Activated CD8-positive, alpha-beta memory T cell treated with anti-CD3 and anti-CD28 coated beads, Interleukin-2, amount 10 ng/mL, durations not matched to agents 7 days and 5 days (primary cell): ENCODE data around the gene SERPINA6. TPM values are rescaled to one million over a fixed set of nuclear protein-coding genes. Genes with fewer than 3 reads are reported as not detected.
"Not testable (repeated sequence)": the region's sequence is repeated elsewhere in the genome, so short reads cannot be mapped to it uniquely, and the experiment has no call there.

Source experiments
- ATAC-seq: fragments of 150-1000 bp; cut with Tn5 transposase; one replicate; pipeline ENCODE4 v1.10.0; 2021; ENCODE audit warnings: moderate library complexity
- CTCF ChIA-PET: fragments of 350-600 bp; sonication (Branson Sonifier 250); formaldehyde crosslinking; loops from one replicate; lab custom pipeline; 2021; ENCODE audit warnings: antibody characterized with exemption; lab: Charles Lee
- DNase-seq: peaks from one replicate; pipeline ENCODE4 v3.0.0-alpha.2; 2020
- H3K27ac Mint-ChIP-seq: one replicate; pipeline ENCODE4 v1.8.0; 2021; ENCODE audit warnings: mild to moderate bottlenecking, mixed read lengths
- H3K27me3 Mint-ChIP-seq: one replicate; pipeline ENCODE4 v1.8.0; 2021; ENCODE audit warnings: mixed read lengths
- H3K36me3 Mint-ChIP-seq: one replicate; pipeline ENCODE4 v1.8.0; 2021; ENCODE audit warnings: mild to moderate bottlenecking, mixed read lengths
- H3K4me1 Mint-ChIP-seq: one replicate; pipeline ENCODE4 v1.8.0; 2021; ENCODE audit warnings: mixed read lengths
- H3K4me3 Mint-ChIP-seq: one replicate; pipeline ENCODE4 v1.8.0; 2021; ENCODE audit warnings: mild to moderate bottlenecking, moderate library complexity, mixed read lengths
- H3K9me3 Mint-ChIP-seq: one replicate; pipeline ENCODE4 v1.8.0; 2022; ENCODE audit warnings: low read depth, mixed read lengths
- total RNA-seq, 2 experiments: library from RNA; stranded (reverse); gene quantifications; one replicate each; pipeline ENCODE4 v1.2.3, GENCODE V29; 2021

Gene SERPINA6
- total RNA-seq, 2 experiments from 2014 or later = not detected

DNA sequence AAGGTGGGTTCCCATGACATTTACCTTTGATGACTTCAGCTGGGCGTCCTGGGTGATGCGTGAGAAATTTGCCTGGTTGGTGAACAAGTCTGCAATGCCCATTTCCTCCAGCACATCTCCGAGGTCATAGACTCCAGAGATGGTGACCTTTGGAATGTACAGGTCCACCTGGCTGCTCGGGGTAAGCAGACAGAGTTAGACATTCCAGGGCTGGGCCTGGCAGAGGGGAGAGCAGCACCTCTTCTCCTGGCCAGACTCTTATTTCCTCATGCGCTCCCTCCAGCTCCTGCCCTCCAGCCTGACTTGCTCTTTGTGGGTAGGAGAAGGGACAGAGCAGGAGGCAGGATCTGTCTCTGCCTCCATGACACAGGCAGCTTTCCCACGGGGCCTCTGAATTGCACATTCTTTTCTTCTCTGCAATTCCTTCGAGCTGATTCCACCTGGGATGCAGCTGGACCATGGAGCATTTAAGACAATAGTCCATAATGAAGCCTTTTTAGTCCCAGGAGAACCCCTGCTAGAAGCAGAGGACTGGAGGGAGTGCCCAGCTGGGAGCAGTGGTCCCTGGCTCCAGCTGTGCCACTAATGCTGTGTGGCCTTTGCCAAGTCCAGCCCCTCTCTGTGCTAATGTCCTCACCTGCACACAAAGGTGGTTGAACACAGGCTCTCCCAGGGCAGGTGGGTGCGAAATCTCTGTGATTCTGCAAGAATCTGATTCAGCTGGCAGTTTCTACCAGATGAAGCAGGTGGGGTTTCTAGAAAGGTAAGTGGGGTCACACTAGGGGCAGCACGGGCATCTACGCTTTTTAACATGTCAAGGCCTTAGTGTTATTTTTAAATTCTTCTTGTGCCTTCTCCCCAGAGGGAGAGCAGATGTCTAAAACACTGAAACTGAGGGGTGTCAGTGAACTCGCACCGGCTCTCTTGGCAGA is 16.8 kb downstream of the SERPINA6 start:
- no peaks in the 10 kb centered on the region for H3K36me3 Mint-ChIP-seq
- ATAC-seq (no peak), DNase-seq (no peak)
- H3K4me3 Mint-ChIP-seq = no peak overlapping the region
- CTCF ChIA-PET = no interaction called here
- no peak overlapping the region for H3K27ac Mint-ChIP-seq
- H3K9me3 Mint-ChIP-seq = peaks cover 9% of the 10 kb centered on the region
- H3K4me1 Mint-ChIP-seq = peaks cover 1% of the 10 kb centered on the region
- no peaks in the 10 kb centered on the region for H3K27me3 Mint-ChIP-seq

DNA sequence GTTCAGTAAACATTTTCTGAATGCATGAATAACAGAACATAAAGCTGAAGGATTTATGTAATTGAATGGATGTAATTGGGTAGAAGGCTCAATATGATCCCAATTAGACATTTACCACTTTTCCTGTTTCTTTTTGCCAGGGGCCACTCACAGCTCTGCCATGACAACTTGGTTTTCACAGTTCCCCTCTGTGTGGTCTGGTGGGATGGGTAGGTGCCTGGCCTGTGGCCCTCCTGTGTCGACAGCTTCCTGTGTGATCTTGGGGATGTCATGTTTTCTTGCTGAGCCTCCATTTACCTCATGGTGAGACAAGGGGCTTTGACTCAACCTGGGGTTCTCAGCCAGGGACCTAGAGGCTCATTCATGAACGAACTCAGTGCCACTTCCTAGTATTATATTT is 17.5 kb downstream of the SERPINA6 start:
- Mint-ChIP-seq H3K4me3 (no peak overlapping the region), H3K27ac (no peak overlapping the region), H3K9me3 (peaks cover 9% of the 10 kb centered on the region), H3K36me3 (no peaks in the 10 kb centered on the region), H3K4me1 (peaks cover 1% of the 10 kb centered on the region), H3K27me3 (no peaks in the 10 kb centered on the region)
- no peak for DNase-seq
- ATAC-seq = no peak
- CTCF ChIA-PET = no interaction called here

DNA sequence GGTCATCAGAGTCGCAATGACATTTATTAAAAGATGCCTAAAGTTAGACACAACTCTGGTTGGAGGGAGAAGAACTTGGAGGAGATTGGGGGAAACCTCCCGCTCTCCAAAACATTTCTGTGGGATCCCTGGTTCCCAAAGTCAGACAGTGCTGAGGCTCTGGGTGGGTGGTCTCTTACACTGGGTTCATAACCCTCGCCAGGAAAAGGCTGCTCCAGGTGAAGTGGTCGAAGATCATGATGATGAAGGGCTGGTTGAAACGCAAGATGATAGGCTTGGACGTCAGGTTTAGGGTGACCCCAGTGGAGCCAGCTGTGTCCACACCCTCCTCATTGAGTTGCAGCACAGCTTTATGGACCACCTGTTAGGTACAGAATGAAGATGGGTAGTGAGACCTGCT is 18.9 kb downstream of the SERPINA6 start:
- H3K4me3 Mint-ChIP-seq = no peak overlapping the region
- H3K27ac Mint-ChIP-seq = no peak overlapping the region
- DNase-seq (no peak), ATAC-seq (no peak)
- no peaks in the 10 kb centered on the region for H3K36me3 Mint-ChIP-seq
- peaks cover 9% of the 10 kb centered on the region for H3K9me3 Mint-ChIP-seq
- H3K27me3 Mint-ChIP-seq = no peaks in the 10 kb centered on the region
- CTCF ChIA-PET = no interaction called here
- peaks cover 1% of the 10 kb centered on the region for H3K4me1 Mint-ChIP-seq

DNA sequence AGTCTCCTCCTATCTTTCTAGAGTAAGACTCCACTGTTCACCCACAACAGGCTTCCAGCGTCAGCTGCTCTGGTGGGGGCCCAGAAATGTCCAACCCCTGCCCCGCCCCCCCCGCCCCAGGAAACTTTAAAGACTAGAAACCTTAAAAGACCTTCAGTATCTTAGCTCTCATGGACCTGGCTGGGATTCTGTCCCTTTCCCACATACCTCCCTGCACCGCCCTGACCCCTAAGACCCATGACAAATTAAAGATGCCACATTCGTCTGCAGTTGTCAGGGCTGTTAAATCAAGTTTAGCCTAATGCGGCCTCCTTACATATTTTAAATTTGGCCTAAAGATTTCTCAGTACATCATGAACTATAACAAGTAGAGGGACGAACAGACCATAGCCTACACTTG is 20.0 kb downstream of the SERPINA6 start:
- no peak for DNase-seq
- no peak for ATAC-seq
- Mint-ChIP-seq H3K4me3 (no peak overlapping the region), H3K9me3 (peaks cover 6% of the 10 kb centered on the region), H3K27ac (no peak overlapping the region), H3K4me1 (peaks cover 1% of the 10 kb centered on the region), H3K27me3 (no peaks in the 10 kb centered on the region), H3K36me3 (no peaks in the 10 kb centered on the region)
- CTCF ChIA-PET = no interaction called here

DNA sequence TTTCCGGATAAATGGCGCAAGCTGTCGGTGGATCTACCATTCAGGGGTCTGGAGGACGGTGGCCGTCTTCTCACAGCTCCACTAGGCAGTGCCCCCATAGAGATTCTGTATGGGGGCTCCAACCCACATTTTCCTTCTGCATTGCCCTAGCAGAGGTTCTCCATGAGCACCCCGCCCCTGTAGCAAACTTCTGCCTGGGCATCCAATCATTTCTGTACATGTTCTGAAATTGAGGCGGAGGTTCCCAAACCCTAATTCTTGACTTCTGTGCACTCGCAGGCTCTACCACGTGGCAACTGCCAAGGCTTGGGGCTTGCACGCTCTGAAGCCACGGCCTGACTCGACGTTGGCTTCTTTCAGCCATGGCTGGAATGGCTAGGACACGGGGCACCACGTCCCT is 25.0 kb downstream of the SERPINA6 start:
- no peaks in the 10 kb centered on the region for H3K4me1 Mint-ChIP-seq
- no peaks in the 10 kb centered on the region for H3K36me3 Mint-ChIP-seq
- no peak overlapping the region for H3K27ac Mint-ChIP-seq
- no peaks in the 10 kb centered on the region for H3K9me3 Mint-ChIP-seq
- CTCF ChIA-PET = no interaction called here
- ATAC-seq = no peak
- H3K4me3 Mint-ChIP-seq = no peak overlapping the region
- no peak for DNase-seq
- H3K27me3 Mint-ChIP-seq = no peaks in the 10 kb centered on the region

DNA sequence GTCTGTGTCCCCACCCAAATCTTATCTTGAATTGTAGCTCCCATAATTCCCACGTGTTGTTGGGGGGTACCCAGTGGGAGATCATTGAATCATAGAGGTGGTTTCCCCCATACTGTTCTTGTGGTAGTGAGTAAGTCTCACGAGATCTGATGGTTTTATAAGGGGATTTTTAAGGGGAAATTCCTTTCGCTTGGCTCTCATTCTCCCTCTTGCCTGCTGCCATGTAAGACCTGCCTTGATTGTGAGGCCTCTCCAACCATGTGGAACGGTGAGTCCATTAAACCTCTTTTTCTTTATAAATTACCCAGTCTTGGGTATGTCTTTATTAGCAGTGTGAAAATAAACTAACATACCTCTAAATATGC is 27.0 kb downstream of the SERPINA6 start:
- ATAC-seq, CTCF ChIA-PET, H3K36me3 Mint-ChIP-seq, H3K9me3 Mint-ChIP-seq, H3K27ac Mint-ChIP-seq, DNase-seq, H3K27me3 Mint-ChIP-seq, H3K4me1 Mint-ChIP-seq, H3K4me3 Mint-ChIP-seq: not testable (repeated sequence)

DNA sequence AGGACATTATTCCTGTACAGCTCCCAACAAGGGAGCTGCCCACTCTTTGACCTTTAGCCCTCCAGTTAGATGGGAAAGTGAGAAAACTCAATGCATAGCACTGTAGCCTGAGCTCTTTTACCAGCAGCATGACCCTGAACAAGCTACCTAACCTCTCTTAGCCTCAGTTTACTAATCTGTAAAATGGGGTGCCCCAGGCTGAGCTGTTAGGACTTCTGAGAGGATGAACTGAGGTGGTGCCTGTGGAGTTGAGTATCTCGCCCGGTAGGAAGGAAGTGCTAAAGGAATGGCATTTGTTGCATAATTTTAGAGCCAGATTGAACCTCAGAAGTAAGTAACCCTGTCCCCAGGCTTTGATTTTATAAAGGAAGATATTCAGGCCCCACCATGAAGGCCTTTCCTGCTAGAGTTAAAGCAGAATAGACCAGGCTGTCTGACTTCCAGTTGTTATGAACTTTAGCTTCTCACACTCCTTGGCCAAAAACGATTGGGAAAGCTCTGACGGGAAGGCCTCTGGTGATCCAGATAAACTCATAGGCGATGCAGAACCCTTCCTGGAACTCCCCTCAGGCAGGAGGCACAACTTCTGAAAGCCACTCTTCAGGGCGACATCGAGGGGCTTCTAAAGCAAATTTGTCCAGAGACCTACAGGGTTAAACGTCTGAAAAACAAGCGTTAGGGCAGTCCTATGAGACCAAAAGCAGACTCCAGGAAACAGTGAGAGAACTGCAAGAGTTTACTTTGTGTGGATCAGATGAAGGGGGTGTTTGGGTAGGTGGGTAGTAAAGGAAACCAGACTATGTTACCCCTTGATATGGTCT is 27.6 kb downstream of the SERPINA6 start:
- Mint-ChIP-seq H3K9me3 (no peaks in the 10 kb centered on the region), H3K27me3 (no peaks in the 10 kb centered on the region), H3K36me3 (no peaks in the 10 kb centered on the region), H3K4me3 (no peak overlapping the region), H3K27ac (no peak overlapping the region), H3K4me1 (no peaks in the 10 kb centered on the region)
- CTCF ChIA-PET = no interaction called here
- no peak for ATAC-seq
- DNase-seq = no peak

DNA sequence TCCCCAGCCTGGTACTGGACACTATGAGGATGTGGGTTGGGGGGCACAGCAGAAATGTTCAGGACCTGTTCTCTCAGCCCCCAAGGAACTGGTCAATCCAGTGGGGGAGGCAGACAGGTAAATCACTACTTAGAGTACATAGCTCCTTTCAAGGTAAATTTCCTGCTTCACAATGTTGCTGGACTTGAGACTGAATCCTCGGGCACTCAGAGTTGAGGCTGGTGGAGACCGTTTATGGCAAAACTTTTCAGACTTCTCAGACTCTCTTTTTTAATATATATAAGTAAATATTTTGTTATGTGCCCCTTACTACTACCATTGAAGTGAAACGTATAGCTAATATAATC is 29.6 kb downstream of the SERPINA6 start:
- no peaks in the 10 kb centered on the region for H3K27me3 Mint-ChIP-seq
- ATAC-seq = no peak
- no peaks in the 10 kb centered on the region for H3K36me3 Mint-ChIP-seq
- no peak overlapping the region for H3K27ac Mint-ChIP-seq
- no peaks in the 10 kb centered on the region for H3K4me1 Mint-ChIP-seq
- H3K4me3 Mint-ChIP-seq = no peak overlapping the region
- CTCF ChIA-PET = interaction anchor here (1.1 kb wide), 1 partner anchor 157 kb away, joined by 3 read pairs; no protein-coding TSS in a partner anchor
- H3K9me3 Mint-ChIP-seq = no peaks in the 10 kb centered on the region
- DNase-seq = no peak

DNA sequence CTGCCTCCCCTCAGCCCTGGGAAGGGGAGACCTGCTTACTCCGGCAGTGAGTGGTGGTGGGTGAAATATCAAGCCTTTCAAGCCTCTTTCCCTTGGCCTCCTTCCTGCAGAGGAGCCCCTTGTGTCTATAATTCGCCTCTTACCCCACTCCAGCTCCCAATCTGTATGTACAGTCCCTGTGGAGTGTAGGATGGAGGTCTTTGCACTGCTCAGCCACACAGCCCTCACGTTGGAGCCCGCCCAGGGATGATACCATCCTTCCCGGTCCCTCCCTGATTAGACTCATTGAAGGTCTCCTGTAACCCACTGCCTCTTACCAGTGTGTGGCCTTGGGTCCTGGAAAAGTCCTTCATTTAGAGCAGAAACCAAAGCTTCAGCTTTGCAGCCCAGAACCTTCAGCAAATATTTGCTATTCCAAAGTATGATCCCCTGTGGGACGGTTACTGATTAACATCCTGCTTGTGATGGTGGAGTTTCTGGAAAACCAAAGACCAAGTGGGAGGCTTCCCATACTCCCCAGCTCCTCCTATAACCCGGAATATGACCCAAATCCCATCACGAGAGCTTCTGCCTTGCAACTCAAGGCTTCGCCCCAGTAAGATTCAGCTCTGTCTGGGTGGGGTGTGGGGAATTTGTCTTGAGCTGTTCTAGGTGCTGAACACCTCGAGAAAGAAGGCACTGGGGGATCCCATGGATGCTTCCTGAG is 30.1 kb downstream of the SERPINA6 start, which contains the start of gene SERPINA10:
Gene SERPINA10 (minus strand): TSS at position 397 of the 706 bp plus-strand sequence. CDS start 2,675 bp downstream, outside the sequence.
- Mint-ChIP-seq H3K27ac (no peak within 1 kb of the TSS), H3K9me3 (no peaks in the 10 kb centered on the region), H3K4me3 (no peak within 1 kb of the TSS), H3K4me1 (no peaks in the 10 kb centered on the region), H3K27me3 (no peaks in the 10 kb centered on the region), H3K36me3 (no peaks in the 10 kb centered on the region)
- DNase-seq = no peak
- CTCF ChIA-PET = interaction anchor here (1.1 kb wide), 1 partner anchor 156 kb away, joined by 3 read pairs; no protein-coding TSS in a partner anchor
- no peak for ATAC-seq

DNA sequence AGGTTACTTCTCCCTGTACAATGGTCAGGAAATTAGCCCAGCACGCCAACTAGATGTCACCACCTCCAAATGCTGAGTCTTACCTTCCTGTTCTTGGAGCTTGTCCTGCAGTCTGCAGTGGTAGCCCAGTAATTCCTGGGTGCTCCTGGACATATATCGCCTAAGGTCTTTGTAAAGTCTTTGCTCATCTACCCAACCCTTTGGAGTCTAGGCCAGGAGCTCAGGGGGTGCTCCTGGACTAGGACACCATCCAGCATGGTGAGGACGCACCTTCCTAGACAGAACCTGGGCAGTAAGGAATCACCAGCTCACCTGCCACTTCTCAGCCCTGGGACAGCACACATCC is 30.6 kb downstream of the SERPINA6 start:
- H3K4me3 Mint-ChIP-seq = no peak overlapping the region
- no peaks in the 10 kb centered on the region for H3K9me3 Mint-ChIP-seq
- H3K4me1 Mint-ChIP-seq = peaks cover 1% of the 10 kb centered on the region
- no peaks in the 10 kb centered on the region for H3K36me3 Mint-ChIP-seq
- no peak overlapping the region for H3K27ac Mint-ChIP-seq
- no peak for ATAC-seq
- CTCF ChIA-PET = no interaction called here
- H3K27me3 Mint-ChIP-seq = no peaks in the 10 kb centered on the region
- no peak for DNase-seq

DNA sequence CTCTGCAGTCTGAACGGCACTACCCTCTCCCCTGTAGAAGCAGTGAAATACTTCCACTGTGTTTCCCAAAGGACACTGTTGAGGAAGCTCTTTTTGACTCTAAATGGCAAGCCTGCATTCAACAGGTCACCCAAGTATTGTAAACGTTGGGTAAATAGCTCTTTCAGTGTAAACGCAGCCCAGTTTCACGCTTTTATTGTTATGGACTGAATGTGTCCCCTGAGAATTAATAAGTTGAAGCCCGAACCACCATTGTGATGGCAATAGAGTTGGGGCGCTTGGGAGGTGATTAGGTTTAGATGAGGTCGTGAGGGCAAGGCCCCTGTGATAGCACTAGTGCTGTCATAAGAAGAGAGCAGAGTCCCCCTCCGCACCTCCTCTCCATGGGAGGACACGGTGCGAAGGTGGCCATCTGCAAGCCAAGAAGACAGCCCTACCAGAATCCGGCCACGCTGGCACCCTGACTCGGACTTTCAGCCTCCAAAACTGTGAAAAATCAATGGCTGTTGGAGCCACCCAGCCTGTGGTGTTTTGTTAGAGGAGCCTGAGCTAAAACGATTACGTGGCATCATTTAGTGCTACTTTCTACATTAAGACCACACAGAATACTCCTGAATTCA is 31.1 kb downstream of the SERPINA6 start:
- Mint-ChIP-seq H3K9me3 (no peaks in the 10 kb centered on the region), H3K27ac (no peak overlapping the region), H3K4me1 (peaks cover 4% of the 10 kb centered on the region), H3K4me3 (no peak overlapping the region), H3K36me3 (no peaks in the 10 kb centered on the region), H3K27me3 (no peaks in the 10 kb centered on the region)
- CTCF ChIA-PET = no interaction called here
- no peak for DNase-seq
- ATAC-seq = no peak

DNA sequence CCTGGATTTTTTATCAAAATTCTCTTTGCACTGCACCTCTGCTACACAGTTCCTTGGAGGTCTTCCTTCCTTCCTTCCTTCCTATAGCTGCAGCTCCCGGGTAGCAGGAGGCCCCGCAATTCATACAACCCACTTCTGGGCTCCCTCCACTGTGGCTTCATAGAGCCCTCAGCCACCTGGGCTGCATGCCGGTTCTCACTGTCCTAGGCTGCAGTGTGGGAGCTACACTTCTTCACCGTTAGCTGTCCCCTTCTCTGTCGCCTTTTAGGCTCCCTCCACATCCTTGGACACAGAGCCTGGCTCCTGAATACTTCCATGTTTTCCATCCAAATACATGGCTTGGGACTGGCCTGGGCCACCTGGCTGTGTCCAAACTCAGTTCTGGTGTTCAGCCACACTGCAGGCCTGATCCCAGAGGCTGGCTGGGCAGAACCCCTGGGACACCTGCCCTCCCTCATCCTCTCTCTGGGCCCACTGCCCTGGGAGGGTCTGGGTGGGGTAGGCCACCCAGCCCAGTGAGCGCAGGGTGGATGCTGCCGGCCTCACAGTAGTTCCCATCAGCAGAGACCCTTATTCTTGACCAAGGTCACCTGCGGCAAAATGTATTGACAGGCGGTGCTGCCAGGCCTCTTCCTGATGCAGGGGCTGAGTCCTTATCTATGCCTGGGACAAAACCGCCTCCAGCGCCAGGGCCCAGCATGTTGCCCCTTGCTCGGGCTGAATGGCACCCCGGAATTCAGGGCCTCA is 31.8 kb downstream of the SERPINA6 start:
- Mint-ChIP-seq H3K9me3 (no peaks in the 10 kb centered on the region), H3K36me3 (no peaks in the 10 kb centered on the region), H3K4me1 (peaks cover 4% of the 10 kb centered on the region), H3K27me3 (no peaks in the 10 kb centered on the region), H3K27ac (no peak overlapping the region), H3K4me3 (no peak overlapping the region)
- ATAC-seq (no peak), DNase-seq (no peak)
- CTCF ChIA-PET = no interaction called here
